Activated CD4-positive, alpha-beta T cell treated with anti-CD3 and anti-CD28 coated beads, Interleukin-2, amount 10 ng/mL, durations not matched to agents 24 days and 14 days (primary cell): ENCODE measurements around the gene MAN2B2. TPM values are rescaled to one million over a fixed set of nuclear protein-coding genes. Genes with fewer than 3 reads are reported as not detected.

Source experiments
- DNase-seq: peaks from one replicate; pipeline ENCODE4 v3.0.0; 2022
- H3K27ac Mint-ChIP-seq: one replicate; pipeline ENCODE4 v1.8.0; 2022; ENCODE audit warnings: mild to moderate bottlenecking, mixed read lengths
- H3K27me3 Mint-ChIP-seq: one replicate; pipeline ENCODE4 v1.8.0; 2022; ENCODE audit warnings: mixed read lengths
- H3K36me3 Mint-ChIP-seq: one replicate; pipeline ENCODE4 v1.8.0; 2022; ENCODE audit warnings: low read depth, mild to moderate bottlenecking, mixed read lengths
- H3K4me1 Mint-ChIP-seq: one replicate; pipeline ENCODE4 v1.8.0; 2021; ENCODE audit warnings: mixed read lengths
- H3K4me3 Mint-ChIP-seq: one replicate; pipeline ENCODE4 v1.8.0; 2022; ENCODE audit warnings: mild to moderate bottlenecking, moderate library complexity, mixed read lengths
- H3K9me3 Mint-ChIP-seq: one replicate; pipeline ENCODE4 v1.8.0; 2021; ENCODE audit warnings: mixed read lengths
- intact Hi-C: fragments of 100-400 bp; cut with micrococcal nuclease; formaldehyde crosslinking; loops from one replicate; pipeline ENCODE4 v1.15.1; 2023
- total RNA-seq: library from RNA; stranded (reverse); gene quantifications from 2 replicates; pipeline ENCODE4 v1.2.3, GENCODE V29; 2022

MAN2B2 gene
- total RNA-seq, 1 donor from 2014 or later: 14.9 TPM

- H3K4me1 Mint-ChIP-seq: no peaks in the 10 kb centered on the region
- peaks cover 64% of the 10 kb centered on the region for H3K36me3 Mint-ChIP-seq
- H3K27ac Mint-ChIP-seq: no peak overlapping the region
- DNase-seq: peak; percentile 68
- intact Hi-C loops: no loop called here
- H3K27me3 Mint-ChIP-seq: no peaks in the 10 kb centered on the region
- no peak overlapping the region for H3K4me3 Mint-ChIP-seq
- peaks cover 6% of the 10 kb centered on the region for H3K9me3 Mint-ChIP-seq
Observed at GRCh38 chr4:6582889-6583490, 8.0 kb downstream of the MAN2B2 start.

- Mint-ChIP-seq H3K27me3 (no peaks in the 10 kb centered on the region), H3K4me3 (no peak overlapping the region), H3K36me3 (peaks cover 55% of the 10 kb centered on the region), H3K27ac (no peak overlapping the region), H3K4me1 (no peaks in the 10 kb centered on the region), H3K9me3 (no peaks in the 10 kb centered on the region)
- intact Hi-C loops: no loop called here
- DNase-seq: no peak
Observed at GRCh38 chr4:6584865-6585264, 9.9 kb downstream of the MAN2B2 start.

GRCh38 chr4:6586715-6587325, 11.8 kb downstream of the MAN2B2 start:
- H3K4me1 Mint-ChIP-seq: no peaks in the 10 kb centered on the region
- DNase-seq: no peak
- H3K27me3 Mint-ChIP-seq: no peaks in the 10 kb centered on the region
- no peaks in the 10 kb centered on the region for H3K9me3 Mint-ChIP-seq
- peaks cover 41% of the 10 kb centered on the region for H3K36me3 Mint-ChIP-seq
- H3K27ac Mint-ChIP-seq: no peak overlapping the region
- no peak overlapping the region for H3K4me3 Mint-ChIP-seq
- intact Hi-C loops: no loop called here

GRCh38 chr4:6589444-6589843, 14.5 kb downstream of the MAN2B2 start:
- intact Hi-C loops: no loop called here
- Mint-ChIP-seq H3K4me3 (no peak overlapping the region), H3K27me3 (no peaks in the 10 kb centered on the region), H3K36me3 (peaks cover 19% of the 10 kb centered on the region), H3K27ac (no peak overlapping the region), H3K4me1 (no peaks in the 10 kb centered on the region), H3K9me3 (no peaks in the 10 kb centered on the region)
- no peak for DNase-seq

GRCh38 chr4:6591313-6591712, 16.3 kb downstream of the MAN2B2 start:
- no peak overlapping the region for H3K4me3 Mint-ChIP-seq
- H3K4me1 Mint-ChIP-seq: no peaks in the 10 kb centered on the region
- no peak for DNase-seq
- intact Hi-C loops: no loop called here
- H3K27ac Mint-ChIP-seq: no peak overlapping the region
- H3K9me3 Mint-ChIP-seq: no peaks in the 10 kb centered on the region
- H3K27me3 Mint-ChIP-seq: no peaks in the 10 kb centered on the region
- H3K36me3 Mint-ChIP-seq: peaks cover 13% of the 10 kb centered on the region

- H3K27me3 Mint-ChIP-seq: no peaks in the 10 kb centered on the region
Observed at GRCh38 chr4:6591781-6592180, 16.8 kb downstream of the MAN2B2 start.

GRCh38 chr4:6592804-6593563, 18.0 kb downstream of the MAN2B2 start:
- DNase-seq: no peak
- no peaks in the 10 kb centered on the region for H3K4me1 Mint-ChIP-seq
- peaks cover 12% of the 10 kb centered on the region for H3K36me3 Mint-ChIP-seq
- no peak overlapping the region for H3K27ac Mint-ChIP-seq
- H3K4me3 Mint-ChIP-seq: no peak overlapping the region
- no peaks in the 10 kb centered on the region for H3K27me3 Mint-ChIP-seq
- intact Hi-C loops: no loop called here
- no peaks in the 10 kb centered on the region for H3K9me3 Mint-ChIP-seq

More at GRCh38 chr4:6591781-6592180, 16.8 kb downstream of the MAN2B2 start:
- Mint-ChIP-seq H3K4me1 (no peaks in the 10 kb centered on the region), H3K36me3 (peaks cover 11% of the 10 kb centered on the region), H3K9me3 (no peaks in the 10 kb centered on the region), H3K4me3 (no peak overlapping the region), H3K27ac (no peak overlapping the region)
- DNase-seq: no peak
- intact Hi-C loops: no loop called here

- no peak for DNase-seq
- H3K4me1 Mint-ChIP-seq: no peaks in the 10 kb centered on the region
- H3K27me3 Mint-ChIP-seq: no peaks in the 10 kb centered on the region
- intact Hi-C loops: no loop called here
- no peak overlapping the region for H3K4me3 Mint-ChIP-seq
- no peak overlapping the region for H3K27ac Mint-ChIP-seq
- peaks cover 15% of the 10 kb centered on the region for H3K36me3 Mint-ChIP-seq
- no peaks in the 10 kb centered on the region for H3K9me3 Mint-ChIP-seq
Observed at GRCh38 chr4:6594341-6594740, 19.4 kb downstream of the MAN2B2 start.

GRCh38 chr4:6594826-6595355, 19.9 kb downstream of the MAN2B2 start:
- Mint-ChIP-seq H3K36me3 (peaks cover 11% of the 10 kb centered on the region), H3K27me3 (no peaks in the 10 kb centered on the region), H3K4me3 (no peak overlapping the region), H3K27ac (no peak overlapping the region), H3K4me1 (no peaks in the 10 kb centered on the region), H3K9me3 (no peaks in the 10 kb centered on the region)
- intact Hi-C loops: no loop called here
- DNase-seq: no peak

- H3K4me1 Mint-ChIP-seq: no peaks in the 10 kb centered on the region
- H3K27me3 Mint-ChIP-seq: no peaks in the 10 kb centered on the region
- H3K27ac Mint-ChIP-seq: no peak overlapping the region
- H3K9me3 Mint-ChIP-seq: no peaks in the 10 kb centered on the region
- H3K4me3 Mint-ChIP-seq: no peak overlapping the region
- H3K36me3 Mint-ChIP-seq: peaks cover 11% of the 10 kb centered on the region
- intact Hi-C loops: no loop called here
- DNase-seq: no peak
Observed at GRCh38 chr4:6595897-6596537, 21.0 kb downstream of the MAN2B2 start.

- Mint-ChIP-seq H3K27me3 (no peaks in the 10 kb centered on the region), H3K4me1 (no peaks in the 10 kb centered on the region), H3K4me3 (no peak overlapping the region), H3K27ac (no peak overlapping the region), H3K36me3 (peaks cover 15% of the 10 kb centered on the region), H3K9me3 (no peaks in the 10 kb centered on the region)
- intact Hi-C loops: no loop called here
- no peak for DNase-seq
Observed at GRCh38 chr4:6596948-6597347, 22.0 kb downstream of the MAN2B2 start.

GRCh38 chr4:6598127-6598526, 23.1 kb downstream of the MAN2B2 start:
- Mint-ChIP-seq H3K27me3 (no peaks in the 10 kb centered on the region), H3K27ac (no peak overlapping the region), H3K9me3 (no peaks in the 10 kb centered on the region), H3K4me3 (no peak overlapping the region), H3K36me3 (peaks cover 25% of the 10 kb centered on the region), H3K4me1 (no peaks in the 10 kb centered on the region)
- intact Hi-C loops: no loop called here
- DNase-seq: no peak

- H3K4me3 Mint-ChIP-seq: no peak overlapping the region
- peaks cover 30% of the 10 kb centered on the region for H3K36me3 Mint-ChIP-seq
- no peaks in the 10 kb centered on the region for H3K4me1 Mint-ChIP-seq
- DNase-seq: no peak
- intact Hi-C loops: no loop called here
- no peaks in the 10 kb centered on the region for H3K27me3 Mint-ChIP-seq
- no peaks in the 10 kb centered on the region for H3K9me3 Mint-ChIP-seq
- no peak overlapping the region for H3K27ac Mint-ChIP-seq
Observed at GRCh38 chr4:6598641-6599040, 23.7 kb downstream of the MAN2B2 start.
